Hematopoietic multipotent progenitor cell treated with erythropoietin and hydrocortisone succinate and interleukin-3 and kit ligand, for 17 days (in vitro differentiated cells): ENCODE measurements around the gene FYCO1.

Experiments used
- DNase-seq: peaks from one replicate; pipeline ENCODE4 v3.0.0-alpha.2; 2015; ENCODE audit warnings: low spot score

FYCO1 gene

GRCh38 chr3:45915518-45916231, 79.9 kb downstream of the FYCO1 start:
- DNase-seq: no peak

- no peak for DNase-seq
Observed at GRCh38 chr3:45915059-45915439, 80.6 kb downstream of the FYCO1 start.

GRCh38 chr3:45914362-45915058, 81.1 kb downstream of the FYCO1 start:
- DNase-seq: no peak

GRCh38 chr3:45912435-45912834, 83.2 kb downstream of the FYCO1 start:
- no peak for DNase-seq

DNA sequence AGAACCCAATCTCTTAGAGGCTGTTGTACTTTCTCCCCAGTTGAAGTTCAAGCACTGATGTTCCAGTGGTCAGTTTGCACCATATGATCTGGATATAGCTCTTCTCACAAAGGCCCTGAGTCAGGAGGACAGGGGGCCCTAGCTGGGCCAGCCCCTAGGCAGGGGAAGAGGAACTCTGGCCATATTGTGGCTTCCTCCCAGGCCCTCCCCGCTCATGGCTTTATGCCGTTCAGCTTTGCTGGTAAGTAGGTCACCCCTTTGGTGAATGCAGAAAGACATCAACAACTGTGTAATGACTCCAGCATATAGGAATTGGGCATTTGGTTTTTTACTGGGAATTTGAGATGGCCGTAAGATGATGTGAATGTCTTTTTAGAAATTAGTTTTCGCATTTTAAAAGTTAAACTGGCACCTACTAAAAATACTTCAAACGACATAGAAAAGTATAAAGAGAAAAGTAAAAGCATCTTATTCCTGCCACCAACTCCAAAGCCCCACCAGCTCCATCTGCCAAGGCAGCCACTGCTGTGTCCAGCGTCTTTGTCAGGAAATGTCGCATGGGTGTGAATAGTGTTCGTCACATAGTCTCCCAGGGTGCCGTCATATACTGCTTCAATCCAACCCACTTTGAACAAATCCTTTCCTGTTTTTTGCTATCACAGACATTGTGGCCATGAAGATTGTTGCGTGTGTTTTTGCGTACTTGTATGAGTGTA, 84.0 kb downstream of the FYCO1 start:
- no peak for DNase-seq

- DNase-seq: no peak
Observed at GRCh38 chr3:45910892-45911291, 84.7 kb downstream of the FYCO1 start.

- no peak for DNase-seq
Observed at GRCh38 chr3:45909542-45909941, 86.1 kb downstream of the FYCO1 start.

DNA sequence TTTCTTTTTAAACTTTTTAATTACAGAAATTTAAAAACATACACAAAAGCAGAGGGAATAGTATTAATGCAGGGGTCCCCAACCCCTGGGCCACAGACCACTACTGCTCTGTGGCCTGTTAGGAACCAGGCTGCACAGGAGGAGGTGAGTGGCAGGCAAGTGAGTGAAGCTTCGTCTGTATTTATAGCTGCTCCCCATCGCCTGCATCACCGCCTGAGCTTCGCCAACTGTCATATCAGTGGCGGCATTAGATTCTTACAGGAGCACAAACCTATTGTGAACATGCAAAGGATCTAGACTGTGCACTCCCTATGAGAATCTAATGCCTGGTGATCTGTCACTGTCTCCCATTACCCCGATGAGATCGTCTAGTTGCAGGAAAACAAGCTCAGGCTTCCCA, 86.9 kb downstream of the FYCO1 start:
- DNase-seq: no peak

DNA sequence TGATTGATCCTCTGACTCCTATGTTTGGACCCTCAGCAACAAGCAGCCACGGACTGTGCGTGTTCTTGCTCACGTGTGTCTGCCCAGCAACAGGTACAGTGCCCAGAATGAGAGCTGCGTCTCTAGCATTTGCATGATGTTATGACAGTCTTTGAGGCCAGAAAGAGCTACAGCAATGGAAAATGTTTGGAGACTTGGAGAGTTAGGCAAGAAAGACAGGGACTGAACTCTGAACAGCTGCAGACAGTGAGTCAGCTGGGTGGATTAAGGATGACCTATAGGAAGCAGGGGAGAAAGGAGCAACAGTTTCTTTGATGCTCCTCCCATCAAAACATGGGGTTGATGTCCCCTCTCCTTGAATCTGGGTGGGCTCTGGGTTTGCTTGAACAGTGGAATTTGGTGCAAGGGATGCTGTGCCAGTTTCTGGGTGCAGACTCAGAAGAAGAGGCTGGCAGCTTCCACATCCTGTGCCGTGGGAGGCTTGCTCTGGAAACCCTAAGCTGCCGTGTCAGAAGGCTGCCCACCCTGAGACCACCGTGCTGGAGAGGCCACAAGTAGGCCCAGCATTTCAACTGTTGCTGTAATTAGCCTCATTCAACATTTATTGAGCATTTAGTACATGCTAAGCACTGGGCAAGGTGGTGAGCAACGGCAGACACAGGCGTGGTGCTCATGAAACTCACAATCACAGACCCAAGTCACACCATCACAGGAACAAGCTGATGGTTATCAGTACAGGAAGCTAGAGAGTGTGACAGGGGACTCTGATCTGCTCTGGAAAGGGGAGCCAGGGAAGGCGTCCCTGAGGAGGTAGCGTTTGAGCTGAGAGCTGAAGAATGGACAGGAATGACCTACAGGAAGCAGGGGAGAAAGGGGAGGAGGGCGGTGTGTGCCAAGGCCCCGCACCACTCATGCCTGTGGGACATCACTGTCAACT, 87.6 kb downstream of the FYCO1 start:
- DNase-seq: no peak

GRCh38 chr3:45906681-45907407, 88.8 kb downstream of the FYCO1 start:
- DNase-seq: no peak

DNA sequence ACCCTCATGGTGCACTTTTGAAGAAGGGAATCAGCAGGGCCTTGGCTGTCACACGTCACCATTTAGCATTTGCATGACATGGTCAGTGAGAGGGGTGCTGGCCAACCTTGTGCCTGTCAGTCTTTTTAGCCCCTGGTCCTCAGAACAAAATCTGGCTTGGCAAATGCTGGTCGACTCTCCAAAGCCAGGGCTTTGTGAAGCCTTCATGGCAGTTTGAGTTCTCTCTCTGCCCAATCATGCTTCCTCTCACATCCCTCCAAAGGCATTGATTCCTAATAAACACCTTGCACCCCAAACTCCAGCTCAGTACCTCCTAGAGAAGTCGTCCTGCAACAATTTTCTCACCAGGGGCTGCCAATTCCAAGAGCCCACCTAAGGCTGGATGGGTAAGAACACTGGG, 89.9 kb downstream of the FYCO1 start:
- no peak for DNase-seq

GRCh38 chr3:45904931-45905330, 90.7 kb downstream of the FYCO1 start:
- DNase-seq: no peak

- DNase-seq: no peak
Observed at GRCh38 chr3:45896956-45897355, 98.7 kb downstream of the FYCO1 start.

GRCh38 chr3:45895686-45896468, 99.7 kb downstream of the FYCO1 start:
- no peak for DNase-seq

GRCh38 chr3:45894015-45894414, 101.6 kb downstream of the FYCO1 start:
- no peak for DNase-seq

DNA sequence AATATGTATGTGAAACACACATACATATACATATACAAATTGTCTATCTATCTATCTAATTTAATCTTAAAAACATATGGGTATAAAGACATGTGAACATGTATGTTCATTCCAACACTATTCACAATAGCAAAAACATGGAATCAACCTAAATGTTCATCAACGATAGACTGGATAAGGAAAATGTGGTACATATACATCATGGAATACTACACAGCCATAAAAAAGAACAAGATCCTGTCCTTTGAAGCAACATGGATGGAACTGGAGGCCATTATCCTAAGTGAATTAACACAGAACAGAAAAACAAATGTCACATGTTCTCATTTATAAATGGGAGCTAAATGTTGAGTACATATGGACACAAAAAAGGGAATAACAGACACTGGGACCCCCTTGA, 103.5 kb downstream of the FYCO1 start:
- no peak for DNase-seq

- DNase-seq: no peak
Observed at GRCh38 chr3:45890405-45890804, 105.2 kb downstream of the FYCO1 start.

DNA sequence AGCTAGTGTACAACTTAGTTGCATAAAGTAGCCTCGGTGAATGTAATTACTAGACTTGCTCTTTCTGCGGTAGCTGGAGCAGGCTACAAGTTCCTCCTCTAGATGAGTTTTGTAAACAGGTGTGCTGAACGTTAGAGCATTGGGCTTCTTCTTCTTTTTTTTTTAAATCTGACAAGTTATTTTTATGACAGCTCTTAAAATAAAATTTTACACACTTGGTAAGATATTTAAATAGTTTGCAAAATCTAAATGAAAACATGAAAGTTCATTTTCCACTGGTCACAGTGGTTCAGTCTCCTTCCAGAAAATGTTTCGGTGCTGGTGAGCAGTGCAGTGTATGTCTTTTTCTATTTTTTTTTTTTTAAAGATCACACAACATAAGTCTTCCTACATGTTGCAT, 106.3 kb downstream of the FYCO1 start:
- no peak for DNase-seq

DNA sequence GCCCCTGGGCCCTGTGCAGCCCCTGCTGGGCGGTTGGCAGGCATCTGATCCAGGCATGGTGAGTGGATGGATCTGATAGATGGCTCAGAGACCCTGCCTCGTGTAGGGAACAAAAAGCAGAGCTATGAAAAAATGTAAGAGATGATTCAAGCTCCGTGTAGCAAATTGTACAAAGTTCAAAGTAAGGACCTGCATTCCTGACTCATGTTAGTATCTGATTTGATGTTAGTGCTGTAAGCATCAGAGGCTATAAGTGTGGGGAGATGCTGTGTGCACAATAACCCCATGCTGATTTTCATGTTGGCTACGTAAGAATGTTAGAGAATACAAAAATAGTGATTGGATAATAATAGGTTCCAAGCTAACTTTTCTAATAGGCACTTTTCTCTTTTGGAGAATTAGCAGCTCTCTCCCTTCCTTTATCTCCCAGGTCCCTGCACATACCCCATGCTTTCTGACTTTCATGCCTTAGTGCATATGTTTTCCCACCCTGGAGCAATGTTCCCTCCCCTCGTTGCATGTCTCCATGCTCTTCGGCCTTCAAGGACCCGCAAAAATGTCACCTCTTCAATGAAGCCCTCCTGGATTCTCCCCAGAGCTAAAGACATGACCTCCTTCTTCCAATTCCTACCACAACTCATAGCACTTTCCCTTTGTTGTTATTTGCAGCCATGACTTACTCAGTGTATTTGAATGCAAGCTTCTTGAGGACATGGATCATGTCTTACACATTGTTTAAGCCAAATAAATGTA, 107.7 kb downstream of the FYCO1 start:
- no peak for DNase-seq

- DNase-seq: no peak
Observed at GRCh38 chr3:45887285-45887684, 108.3 kb downstream of the FYCO1 start.
